HEK293T (cell line): ENCODE results near the gene INTS7.

ENCODE experiments used
- CTCF ChIA-PET: fragments of 350-600 bp; formaldehyde crosslinking; extraction: SDS; loops from one replicate; lab custom pipeline; 2021; ENCODE audit warnings: antibody characterized with exemption, inconsistent platforms; lab: Yijun Ruan, JAX
- POLR2A ChIA-PET: fragments of 350-600 bp; formaldehyde crosslinking; extraction: SDS; loops from one replicate; lab custom pipeline; 2020; ENCODE audit warnings: antibody characterized with exemption, inconsistent platforms; lab: Yijun Ruan, JAX
- DNase-seq: peaks from one replicate; pipeline ENCODE4 v3.0.0; 2012; ENCODE audit warnings: mixed read lengths; ENCODE audit errors: extremely low spot score
- ARNT ChIP-seq: fragments of 450-650 bp; IDR thresholded peaks from 2 replicates; pipeline ENCODE4 v1.6.1; 2017; ENCODE audit warnings: mild to moderate bottlenecking
- BHLHE40 ChIP-seq: fragments of 450-650 bp; IDR thresholded peaks from 2 replicates; pipeline ENCODE4 v1.6.1; 2016; ENCODE audit warnings: mild to moderate bottlenecking, moderate library complexity, borderline replicate concordance
- CTBP1 ChIP-seq: fragments of 450-650 bp; IDR thresholded peaks from 2 replicates; pipeline ENCODE4 v1.6.1; 2016; ENCODE audit warnings: borderline replicate concordance
- ELF4 ChIP-seq: fragments of 450-650 bp; IDR thresholded peaks from 2 replicates; pipeline ENCODE4 v1.6.1; 2017; ENCODE audit warnings: antibody characterized with exemption
- FOXA1 ChIP-seq: fragments of 450-650 bp; IDR thresholded peaks from 2 replicates; pipeline ENCODE4 v1.6.1; 2016; ENCODE audit warnings: mild to moderate bottlenecking
- FOXK2 ChIP-seq: fragments of 450-650 bp; IDR thresholded peaks from 2 replicates; pipeline ENCODE4 v1.6.1; 2016; ENCODE audit warnings: mild to moderate bottlenecking
- FOXM1 ChIP-seq: fragments of 450-650 bp; IDR thresholded peaks from 2 replicates; pipeline ENCODE4 v1.6.1; 2017; ENCODE audit warnings: mild to moderate bottlenecking, borderline replicate concordance
- HDGF ChIP-seq: fragments of 450-650 bp; IDR thresholded peaks from 2 replicates; pipeline ENCODE4 v1.6.1; 2017; ENCODE audit warnings: antibody characterized with exemption, borderline replicate concordance
- L3MBTL2 ChIP-seq: fragments of 450-650 bp; conservative IDR thresholded peaks from 2 replicates; pipeline ENCODE4 v1.6.1; 2016; ENCODE audit warnings: mild to moderate bottlenecking
- LEF1 ChIP-seq: fragments of 450-650 bp; IDR thresholded peaks from 2 replicates; pipeline ENCODE4 v1.6.1; 2017; ENCODE audit warnings: mild to moderate bottlenecking, borderline replicate concordance
- NFRKB ChIP-seq: fragments of 450-650 bp; IDR thresholded peaks from 2 replicates; pipeline ENCODE4 v1.6.1; 2016; ENCODE audit warnings: mild to moderate bottlenecking, moderate library complexity
- SP1 ChIP-seq: fragments of 450-650 bp; IDR thresholded peaks from 2 replicates; pipeline ENCODE4 v1.6.1; 2017
- SUZ12 ChIP-seq: fragments of 450-650 bp; IDR thresholded peaks from 2 replicates; pipeline ENCODE4 v1.6.1; 2016; ENCODE audit warnings: mild to moderate bottlenecking
- TARDBP ChIP-seq: fragments of 450-650 bp; IDR thresholded peaks from 2 replicates; pipeline ENCODE4 v1.6.1; 2016
- ZNF384 ChIP-seq: fragments of 450-650 bp; IDR thresholded peaks from 2 replicates; pipeline ENCODE4 v1.6.1; 2016
- TF ChIP-seq, protein P1 (sequence below): fragments of 450-650 bp; IDR thresholded peaks from 2 replicates; pipeline ENCODE4 v1.6.1; 2016

The INTS7 gene

DNA sequence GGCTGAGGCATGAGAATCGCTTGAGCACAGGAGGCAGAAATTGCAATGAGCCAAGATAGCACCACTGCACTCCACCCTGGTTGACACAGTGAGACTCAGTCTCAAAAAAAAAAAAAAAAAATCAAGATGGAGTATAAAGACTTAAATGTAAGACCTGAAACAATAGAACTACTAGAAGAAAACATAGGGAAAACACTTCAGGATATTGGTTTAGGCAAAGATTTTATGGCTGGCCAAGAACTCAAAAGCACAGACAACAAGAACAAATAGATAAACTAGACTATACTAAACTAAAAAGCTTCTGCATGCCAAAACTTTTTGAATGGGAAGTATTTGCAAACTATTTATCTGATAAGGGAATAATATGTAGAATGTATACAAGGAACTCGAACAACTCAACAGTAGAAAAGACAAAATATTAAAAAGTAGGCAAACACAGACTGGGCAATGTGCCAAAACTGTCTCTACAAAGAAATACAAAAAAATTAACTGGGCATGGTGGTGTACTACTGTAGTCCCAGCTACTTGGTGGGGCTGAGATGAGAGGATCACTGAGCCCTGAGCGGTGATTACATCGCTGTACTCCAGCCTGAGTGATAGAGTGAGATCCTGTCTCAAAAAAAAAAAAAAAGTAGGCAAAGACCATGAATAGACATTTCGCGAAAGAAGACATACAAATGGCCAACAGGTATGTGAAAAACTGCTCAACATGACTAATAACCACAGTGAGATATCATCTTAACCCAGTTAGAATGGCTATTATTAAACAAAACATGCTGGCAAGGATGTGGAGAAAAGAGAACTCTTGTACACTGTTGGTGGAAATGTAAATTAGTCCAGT is 25.5 kb upstream of the INTS7 start:
- POLR2A ChIA-PET = no interaction called here
- TF ChIP-seq LEF1 = no peak
- no peak for TF ChIP-seq TARDBP
- TF ChIP-seq ARNT = no peak
- TF ChIP-seq BHLHE40 = no peak
- TF ChIP-seq CTBP1 = no peak
- TF ChIP-seq FOXM1 = no peak
- TF ChIP-seq NFRKB = no peak
- no peak for TF ChIP-seq SUZ12
- TF ChIP-seq L3MBTL2 = no peak
- TF ChIP-seq, protein P1, sequence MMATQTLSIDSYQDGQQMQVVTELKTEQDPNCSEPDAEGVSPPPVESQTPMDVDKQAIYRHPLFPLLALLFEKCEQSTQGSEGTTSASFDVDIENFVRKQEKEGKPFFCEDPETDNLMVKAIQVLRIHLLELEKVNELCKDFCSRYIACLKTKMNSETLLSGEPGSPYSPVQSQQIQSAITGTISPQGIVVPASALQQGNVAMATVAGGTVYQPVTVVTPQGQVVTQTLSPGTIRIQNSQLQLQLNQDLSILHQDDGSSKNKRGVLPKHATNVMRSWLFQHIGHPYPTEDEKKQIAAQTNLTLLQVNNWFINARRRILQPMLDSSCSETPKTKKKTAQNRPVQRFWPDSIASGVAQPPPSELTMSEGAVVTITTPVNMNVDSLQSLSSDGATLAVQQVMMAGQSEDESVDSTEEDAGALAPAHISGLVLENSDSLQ = no peak
- no peak for TF ChIP-seq FOXA1
- TF ChIP-seq FOXK2 = no peak
- TF ChIP-seq ZNF384 = no peak
- no peak for DNase-seq
- CTCF ChIA-PET = no interaction called here

DNA sequence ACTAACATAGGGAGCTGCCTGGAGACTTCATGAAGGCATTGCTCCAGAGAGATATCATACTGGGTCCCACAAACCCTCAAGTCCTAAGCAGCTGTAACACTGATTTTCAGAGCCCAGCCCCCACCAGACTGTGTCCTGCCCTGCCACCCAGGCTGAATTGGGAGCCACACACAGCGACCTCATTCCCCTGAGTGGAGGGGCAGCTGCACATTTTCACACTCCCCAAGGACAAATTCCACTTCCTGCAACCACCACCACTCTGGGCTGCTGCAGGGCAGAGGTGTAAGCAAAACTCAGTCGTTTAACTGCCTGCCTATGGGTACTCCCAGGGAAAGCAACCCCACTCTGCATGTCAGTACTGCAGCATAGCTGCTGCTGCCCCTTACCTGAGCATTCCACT is 20.0 kb upstream of the INTS7 start:
- POLR2A ChIA-PET = no interaction called here

DNA sequence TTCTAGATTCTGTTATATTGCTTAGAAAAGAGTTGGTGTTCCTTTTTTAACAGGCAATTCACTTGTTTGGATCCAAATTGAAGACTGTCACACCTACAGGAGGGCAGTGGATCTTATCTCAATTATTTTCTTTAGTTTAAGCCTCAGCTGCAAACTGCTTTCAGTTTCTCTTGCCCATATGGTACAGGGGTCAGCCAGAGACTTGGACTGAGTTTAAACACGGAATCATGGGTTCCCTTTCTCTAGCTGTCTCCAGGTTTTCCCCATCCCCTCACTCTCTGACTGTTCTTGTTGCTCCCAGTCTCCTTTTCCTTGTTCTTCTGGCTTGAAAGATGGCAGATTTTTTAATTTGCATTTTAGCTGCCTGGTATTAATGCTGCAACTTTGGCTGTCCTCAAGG is 18.6 kb upstream of the INTS7 start:
- DNase-seq = no peak
- TF ChIP-seq BHLHE40 (no peak), LEF1 (no peak), FOXA1 (no peak), SP1 (no peak), HDGF (no peak), FOXM1 (no peak), L3MBTL2 (no peak), ELF4 (no peak), ARNT (no peak), FOXK2 (no peak), CTBP1 (no peak), SUZ12 (no peak), TARDBP (no peak)
- TF ChIP-seq, protein P1 = no peak
- ChIA-PET POLR2A (no interaction called here), CTCF (no interaction called here)

More for the DNA sequence above, 20.0 kb upstream of the INTS7 start:
- CTCF ChIA-PET = interaction anchor here (0.7 kb wide), 1 partner anchor 233 kb away, joined by 3 read pairs; no protein-coding TSS in a partner anchor
- TF ChIP-seq LEF1 (no peak), SP1 (no peak), L3MBTL2 (no peak), SUZ12 (no peak), ZNF384 (no peak), HDGF (no peak), ELF4 (no peak), NFRKB (no peak), FOXA1 (no peak), FOXM1 (no peak), FOXK2 (no peak), BHLHE40 (no peak), CTBP1 (no peak), ARNT (no peak), TARDBP (no peak)
- TF ChIP-seq, protein P1 = no peak
- DNase-seq = no peak

DNA sequence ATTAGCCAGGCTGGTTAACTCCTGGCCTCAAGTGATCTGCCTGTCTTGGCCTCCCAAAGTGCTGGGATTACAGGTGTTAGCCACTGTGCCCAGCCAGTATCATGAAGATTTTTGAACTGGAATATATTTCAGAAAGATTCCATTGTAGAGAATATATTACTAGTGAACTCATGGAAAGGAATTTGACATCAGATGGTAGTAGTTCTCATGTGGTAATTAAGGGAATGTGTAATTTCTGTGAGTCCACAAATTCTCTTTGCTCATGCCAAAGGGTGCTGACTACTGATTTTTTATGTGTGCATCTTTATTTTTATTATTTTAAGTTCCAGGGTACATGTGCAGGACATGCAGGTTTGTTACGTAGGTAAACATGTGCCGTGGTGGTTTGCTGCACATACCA is 10.6 kb upstream of the INTS7 start:
- DNase-seq = no peak
- CTCF ChIA-PET = interaction anchor here (1.0 to 1.1 kb wide), 2 partner anchors 11 kb away, joined by 3 to 7 read pairs; partner anchors contain the start of genes DTL and INTS7
- TF ChIP-seq HDGF = no peak
- TF ChIP-seq FOXA1 = no peak
- TF ChIP-seq, protein P1 = no peak
- POLR2A ChIA-PET = interaction anchor here (1.1 kb wide), 1 partner anchor 10 kb away, joined by 4 read pairs; the partner anchor contains the start of genes DTL and INTS7

DNA sequence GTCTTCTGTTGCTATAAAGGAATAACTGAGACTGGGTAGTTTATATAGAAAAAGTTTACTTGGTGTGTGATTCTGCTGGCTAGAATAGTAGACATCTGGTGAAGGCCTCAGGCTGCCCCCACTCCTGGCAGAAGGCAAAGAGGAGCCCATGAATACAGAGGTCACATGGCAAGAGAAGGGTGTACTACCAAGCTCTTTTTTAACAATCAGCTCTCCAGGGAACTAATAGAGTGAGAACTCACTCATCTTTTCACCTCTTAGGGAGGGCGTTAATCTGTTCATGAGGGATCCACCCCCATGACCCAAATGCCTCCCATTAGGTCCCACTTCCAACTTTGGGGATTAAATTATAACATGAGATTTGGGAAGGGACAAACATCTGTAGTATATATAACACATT is 9.5 kb upstream of the INTS7 start:
- DNase-seq = no peak
- ChIA-PET CTCF (interaction anchor here (1.0 kb wide), 1 partner anchor 10 kb away, joined by 3 read pairs; the partner anchor contains the start of genes DTL and INTS7), POLR2A (interaction anchor here (1.1 kb wide), 1 partner anchor 9 kb away, joined by 4 read pairs; the partner anchor contains the start of genes DTL and INTS7)
- no peak for TF ChIP-seq TARDBP
- TF ChIP-seq FOXM1 = no peak
- no peak for TF ChIP-seq L3MBTL2
- TF ChIP-seq FOXK2 = no peak
- TF ChIP-seq SP1 = no peak
- TF ChIP-seq SUZ12 = no peak
- TF ChIP-seq LEF1 = no peak
- TF ChIP-seq ARNT = no peak
- no peak for TF ChIP-seq NFRKB
- no peak for TF ChIP-seq BHLHE40
- TF ChIP-seq CTBP1 = no peak
- no peak for TF ChIP-seq FOXA1
- TF ChIP-seq ELF4 = no peak
- TF ChIP-seq, protein P1 = no peak
